NB4 (cell line): ENCODE measurements around the gene RPL10A.

ENCODE experiments used
- DNase-seq: peaks from one replicate; pipeline ENCODE4 v3.0.0; 2010; ENCODE audit warnings: low read depth
- H3K4me3 ChIP-seq: one replicate; pipeline ENCODE4 v1.5.1; 2011; ENCODE audit warnings: mild to moderate bottlenecking, low read depth, low read length, moderate library complexity
- CTCF ChIP-seq: IDR thresholded peaks from one replicate; pipeline ENCODE4 v1.5.1; 2012; ENCODE audit warnings: low read depth, low read length
- MYC ChIP-seq: IDR thresholded peaks from 2 replicates; pipeline ENCODE4 v1.6.1; 2011; ENCODE audit warnings: low read depth, low read length
- POLR2A ChIP-seq: IDR thresholded peaks from 2 replicates; pipeline ENCODE4 v1.6.1; 2011; ENCODE audit warnings: mild to moderate bottlenecking; ENCODE audit not compliant: insufficient read length; ENCODE audit errors: extremely low read depth
- TF ChIP-seq, protein P1 (sequence below): IDR thresholded peaks from 2 replicates; pipeline ENCODE4 v1.6.1; 2011; ENCODE audit warnings: low read depth, low read length

Gene RPL10A

GRCh38 chr6:35470663-35471120, 2.5 kb downstream of the RPL10A start:
- DNase-seq: no peak
- TF ChIP-seq CTCF (no peak), POLR2A (no peak), MYC (no peak)
- TF ChIP-seq, protein P1, sequence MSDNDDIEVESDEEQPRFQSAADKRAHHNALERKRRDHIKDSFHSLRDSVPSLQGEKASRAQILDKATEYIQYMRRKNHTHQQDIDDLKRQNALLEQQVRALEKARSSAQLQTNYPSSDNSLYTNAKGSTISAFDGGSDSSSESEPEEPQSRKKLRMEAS: no peak
- peak overlapping the region; percentile 77 for H3K4me3 ChIP-seq

DNA sequence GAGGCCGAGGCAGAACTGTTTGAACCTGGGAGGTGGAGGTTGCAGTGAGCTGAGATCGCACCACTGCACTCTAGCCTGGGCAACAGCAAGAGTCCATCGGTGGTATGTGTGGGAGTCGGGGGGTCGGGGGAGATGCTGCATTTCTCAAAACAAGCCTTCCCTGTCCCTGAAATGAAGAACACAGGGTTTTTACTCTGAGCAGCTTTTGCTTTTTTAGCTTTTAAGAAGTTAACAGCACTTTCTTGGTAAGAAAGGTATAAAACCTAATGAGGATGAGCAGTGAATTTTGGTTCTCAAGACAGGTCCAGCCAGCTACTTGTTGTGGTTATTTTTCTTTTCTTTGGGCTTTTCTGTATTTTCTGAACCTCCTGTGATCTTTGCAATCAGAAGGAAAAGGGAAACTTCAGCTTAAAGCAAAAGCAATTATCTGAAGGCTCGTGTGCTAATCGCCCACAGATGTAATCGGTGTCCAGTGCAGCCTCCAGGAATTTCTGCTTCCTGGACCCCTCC, 3.7 kb downstream of the RPL10A start:
- peak overlapping the region; percentile 77 for H3K4me3 ChIP-seq
- DNase-seq: peak; percentile 54
- no peak for TF ChIP-seq POLR2A
- TF ChIP-seq CTCF: no peak
- TF ChIP-seq, protein P1: no peak
- no peak for TF ChIP-seq MYC

DNA sequence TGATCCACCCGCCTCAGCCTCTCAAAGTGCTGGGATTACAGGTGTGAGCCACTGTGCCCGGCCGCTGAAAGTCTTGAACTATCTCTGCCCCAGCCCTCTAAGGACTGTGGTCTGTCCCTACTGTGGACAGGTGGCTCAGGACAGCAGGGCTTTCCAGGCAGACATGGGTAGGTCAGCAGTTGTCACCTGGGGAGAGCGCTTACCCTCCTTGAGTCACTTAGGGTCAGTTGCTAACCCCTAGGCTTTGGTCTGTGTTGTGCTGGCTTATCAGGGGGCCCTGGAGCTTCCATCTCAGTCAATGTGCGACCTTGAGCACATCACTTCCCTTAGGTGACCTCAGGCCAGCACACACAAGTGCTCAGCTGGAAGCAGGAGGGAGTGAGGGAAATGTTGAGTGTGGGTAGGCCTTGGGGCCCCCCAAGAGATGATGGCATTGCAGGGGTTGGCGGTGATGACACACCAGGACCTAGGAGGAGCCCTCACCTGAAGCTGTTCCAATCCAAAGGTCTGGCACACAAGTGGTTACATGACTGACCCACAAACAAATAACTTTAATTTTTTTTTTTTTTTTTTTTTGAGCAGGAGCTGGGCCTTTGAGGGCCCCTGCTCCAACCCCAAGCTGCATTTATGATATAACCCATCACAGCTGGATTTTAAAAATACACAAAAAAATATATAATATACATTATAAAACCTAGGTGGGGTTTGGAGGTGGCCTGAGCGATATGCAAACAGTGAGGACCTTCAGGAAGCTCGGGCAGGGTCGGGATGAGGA, 5.1 kb downstream of the RPL10A start:
- no peak for TF ChIP-seq CTCF
- TF ChIP-seq, protein P1: no peak
- TF ChIP-seq POLR2A: no peak
- TF ChIP-seq MYC: no peak
- peak; percentile 62 for DNase-seq
- no peak overlapping the region for H3K4me3 ChIP-seq

DNA sequence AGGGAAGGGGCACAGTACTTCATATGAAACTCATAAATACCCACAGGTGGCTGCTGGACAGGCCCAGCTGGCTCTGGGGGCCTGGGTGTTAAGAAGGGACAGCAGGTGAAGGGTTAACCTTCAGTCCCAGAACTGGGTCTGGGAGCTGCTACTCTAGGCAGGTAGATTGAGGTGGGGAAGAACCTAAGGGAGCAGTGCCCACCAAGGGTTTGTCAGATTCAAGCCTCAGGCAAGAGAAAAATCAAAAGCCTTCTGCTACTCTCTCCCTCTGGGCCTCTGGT, 5.6 kb downstream of the RPL10A start:
- TF ChIP-seq POLR2A (no peak), MYC (no peak), CTCF (no peak)
- TF ChIP-seq, protein P1: no peak
- DNase-seq: no peak

DNA sequence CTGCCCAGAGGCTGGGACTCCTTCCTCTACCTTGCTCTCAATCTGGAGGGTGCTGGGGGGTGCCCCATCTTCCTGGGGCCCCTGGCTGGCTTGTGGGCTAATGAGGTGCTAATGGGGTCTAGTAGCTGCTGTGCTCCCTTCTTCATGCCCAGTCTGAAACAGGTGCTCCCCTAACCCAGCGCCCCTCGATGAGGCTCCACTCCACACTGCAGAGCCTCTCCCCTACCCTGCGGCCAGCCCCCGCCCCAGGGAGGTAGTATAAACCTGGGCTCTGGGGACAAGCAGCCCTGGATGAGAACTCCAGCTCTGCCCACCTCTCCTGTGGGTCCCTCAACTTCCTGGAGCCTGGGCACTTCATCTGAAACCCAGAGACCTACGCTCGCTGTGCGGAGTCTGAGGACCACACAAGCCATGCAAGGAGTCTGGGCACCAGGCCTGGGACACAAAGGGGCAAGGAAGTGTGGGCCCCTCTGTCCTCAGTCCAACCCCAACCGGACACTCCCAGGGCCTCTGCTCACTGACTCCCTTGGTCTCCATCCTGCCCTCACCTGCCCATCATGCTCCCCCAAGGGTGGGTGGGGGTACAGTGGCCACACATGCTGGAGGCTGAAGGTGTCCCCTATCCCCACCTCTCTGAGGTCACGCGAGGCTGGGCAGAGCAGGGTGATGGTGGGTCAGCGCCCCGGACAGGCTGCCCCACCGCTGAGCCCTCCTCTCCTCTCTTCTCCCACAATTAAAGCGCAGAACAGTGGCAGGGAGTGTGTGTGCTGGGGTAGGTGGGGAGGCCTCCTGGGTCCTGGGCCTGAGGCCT, 6.1 kb downstream of the RPL10A start:
- H3K4me3 ChIP-seq: no peak overlapping the region
- DNase-seq: peak; percentile 55
- TF ChIP-seq, protein P1: no peak
- TF ChIP-seq POLR2A: peak; percentile 36

More for the DNA sequence above, 5.6 kb downstream of the RPL10A start:
- H3K4me3 ChIP-seq: no peak overlapping the region
